Measurements from ENCODE around the gene KCNK13. TPM values are rescaled to one million over a fixed set of nuclear protein-coding genes. Genes with fewer than 3 reads are reported as not detected.

KCNK13 gene
- total and polyA plus RNA-seq, 9 of the 15 experiments (the other 6 are each of a cell fraction or from before 2014, with no cell fraction given) = 0.03 to 0.05 TPM; not detected in 7

- TF ChIP-seq ZNF584 (CRISPR knock-in tag; IDR thresholded peaks at IDR 0.05; ENCODE audit: low read depth) (no peak), CXXC5 (CRISPR knock-in tag; IDR thresholded peaks at IDR 0.05) (no peak), NFRKB (IDR thresholded peaks at IDR 0.05; ENCODE audit: low read depth) (no peak)
Measured at GRCh38 chr14:90039253-90040010, 22.4 kb upstream of the KCNK13 start (continued).

- Histone ChIP-seq H3K4me2 (ENCODE audit: insufficient read depth, low read length) (no peak overlapping the region), H3K9me1 (ENCODE audit: control insufficient read depth, insufficient read depth, low read length) (no peaks in the 10 kb centered on the region), H3K79me2 (ENCODE audit: control insufficient read depth, insufficient read depth, low read length) (no peaks in the 10 kb centered on the region), H2AFZ (ENCODE audit: low read depth, low read length) (no peak overlapping the region), H3K27ac (ENCODE audit: extremely low read depth, low read depth, low read length) (no peak overlapping the region), H4K20me1 (replicated peaks; ENCODE audit: control insufficient read depth, insufficient read depth, low read length) (no peaks in the 10 kb centered on the region), H3K4me1 (replicated peaks in 1 of 2; ENCODE audit: control insufficient read depth in 2 of 2, insufficient read depth in 2 of 2, low read length in 2 of 2) (no peaks in the 10 kb centered on the region), H3K9me3 (replicated peaks; ENCODE audit: control insufficient read depth, insufficient read depth, low read depth, low read length) (no peaks in the 10 kb centered on the region), H3K36me3 (ENCODE audit: control insufficient read depth, insufficient read depth, low read length) (peaks cover 26% of the 10 kb centered on the region; the same call in 2 of the 3 replicates), H3K9ac (ENCODE audit: insufficient read depth in 1 of 2, low read depth in 2 of 2, low read length in 2 of 2) (no peak overlapping the region), H3K27me3 (ENCODE audit: control insufficient read depth in 2 of 2, insufficient read depth in 2 of 2, low read length in 2 of 2) (no peaks in the 10 kb centered on the region), H3K4me3 (no peak overlapping the region)
- CTCF ChIA-PET (ENCODE audit: low intra/inter-chr PET ratio) = no interaction called here
- intact Hi-C loops (cut with micrococcal nuclease) (no loop called here), in situ Hi-C loops (cut with MboI) (no loop called here)
- no peak for FAIRE-seq
- BruUV-seq (replicated peaks) = no TSS peak
- POLR2A ChIA-PET = no interaction called here
- WGBS (ENCODE audit: insufficient coverage, low coverage, missing lambda C conversion rate) = 75% methylated on average over 3 of the region's 3 CpGs
- TF ChIP-seq HMGXB4 (CRISPR knock-in tag; IDR thresholded peaks at IDR 0.05) = no peak
- peak; percentile 74 for TF ChIP-seq NFIC (IDR thresholded peaks at IDR 0.05)
- no peak for ATAC-seq
- DNase-seq (ENCODE audit: extremely low read depth in 1 of 4, low spot score in 3 of 4) = no peak
Measured at GRCh38 chr14:90040411-90040810, 21.4 kb upstream of the KCNK13 start.
